ENCODE data around the gene NEU2.
"Not testable (repeated sequence)": the region's sequence is repeated elsewhere in the genome, so short reads cannot be mapped to it uniquely, and the experiment has no call there.

NEU2 gene

DNA sequence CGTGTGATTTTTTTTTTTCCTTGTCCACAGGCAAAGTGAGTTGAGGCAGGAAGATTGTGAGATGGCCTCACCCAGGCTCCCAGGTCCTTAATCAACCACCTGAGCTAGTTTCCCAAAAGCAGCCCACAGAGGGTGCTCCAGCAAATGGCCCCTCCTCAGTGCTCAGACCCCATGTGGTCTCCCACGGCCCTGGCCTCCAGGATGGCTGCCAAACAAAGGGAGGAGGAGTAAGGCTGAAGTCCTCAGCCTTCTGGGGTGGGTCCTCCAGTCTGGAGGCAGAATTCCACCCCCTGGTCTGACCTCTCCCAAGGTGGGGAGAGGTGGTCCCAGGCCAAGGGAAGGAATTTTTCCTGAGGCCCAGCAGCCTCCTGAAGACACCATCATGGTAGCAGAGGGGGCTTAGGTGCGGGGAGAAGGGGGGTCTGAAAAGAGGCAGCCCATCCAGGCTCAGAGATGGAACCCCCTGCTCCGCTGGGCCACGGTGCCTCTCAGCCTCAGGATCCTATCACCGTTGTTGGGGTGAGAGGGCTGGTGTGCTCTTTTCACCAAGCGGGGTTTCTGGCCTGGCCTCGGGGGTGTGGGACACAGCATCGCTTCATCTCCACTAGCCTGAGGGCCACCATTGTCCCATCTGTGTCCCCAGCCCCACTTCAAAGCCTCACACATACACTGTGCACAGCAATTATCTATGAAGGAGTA lies 21.8 kb upstream of the NEU2 start:
- DNase-seq (ENCODE audit: low read depth) = no peak

DNA sequence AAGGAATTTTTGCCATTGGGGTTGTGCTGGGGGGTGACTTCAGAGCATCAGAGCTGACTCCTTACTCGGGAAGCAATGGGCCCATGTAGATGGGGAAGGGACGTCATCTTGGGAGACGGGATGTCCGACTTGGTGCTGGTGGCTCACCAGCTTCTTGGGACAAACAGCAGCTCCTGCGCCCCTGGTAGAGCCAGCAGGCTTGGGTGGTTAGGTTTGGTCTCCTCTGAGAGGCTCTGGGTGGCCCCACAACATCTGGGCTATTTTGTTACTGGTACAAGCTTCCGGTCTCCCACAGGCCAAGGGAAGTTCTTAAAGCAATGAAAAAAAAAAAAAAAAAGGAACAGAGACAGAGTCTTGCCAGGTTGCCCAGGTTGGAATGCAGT lies 21.2 kb upstream of the NEU2 start:
- DNase-seq (ENCODE audit: low read depth) = no peak

DNA sequence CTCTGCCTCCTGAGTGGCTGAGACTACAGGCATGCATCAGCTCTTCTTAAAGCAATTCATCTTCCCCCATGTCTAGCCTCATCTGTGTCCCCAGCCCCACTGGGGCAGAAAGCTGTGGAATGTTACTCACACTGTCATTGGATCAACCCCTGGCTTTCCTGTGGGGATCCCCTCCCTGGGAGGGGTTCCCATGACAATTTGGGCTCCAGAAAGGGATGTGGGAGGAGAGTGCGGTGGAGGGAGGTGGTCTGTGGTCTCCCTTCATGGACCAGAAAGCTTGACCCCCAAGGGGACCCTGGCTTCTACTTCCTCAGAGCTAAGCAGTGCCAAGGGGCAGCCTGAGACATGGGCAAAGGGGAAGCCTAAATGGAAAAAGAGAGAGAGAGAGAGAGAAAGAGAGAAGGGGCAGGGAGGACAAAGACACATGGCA lies 20.8 kb upstream of the NEU2 start:
- DNase-seq (ENCODE audit: low read depth) = no peak

DNA sequence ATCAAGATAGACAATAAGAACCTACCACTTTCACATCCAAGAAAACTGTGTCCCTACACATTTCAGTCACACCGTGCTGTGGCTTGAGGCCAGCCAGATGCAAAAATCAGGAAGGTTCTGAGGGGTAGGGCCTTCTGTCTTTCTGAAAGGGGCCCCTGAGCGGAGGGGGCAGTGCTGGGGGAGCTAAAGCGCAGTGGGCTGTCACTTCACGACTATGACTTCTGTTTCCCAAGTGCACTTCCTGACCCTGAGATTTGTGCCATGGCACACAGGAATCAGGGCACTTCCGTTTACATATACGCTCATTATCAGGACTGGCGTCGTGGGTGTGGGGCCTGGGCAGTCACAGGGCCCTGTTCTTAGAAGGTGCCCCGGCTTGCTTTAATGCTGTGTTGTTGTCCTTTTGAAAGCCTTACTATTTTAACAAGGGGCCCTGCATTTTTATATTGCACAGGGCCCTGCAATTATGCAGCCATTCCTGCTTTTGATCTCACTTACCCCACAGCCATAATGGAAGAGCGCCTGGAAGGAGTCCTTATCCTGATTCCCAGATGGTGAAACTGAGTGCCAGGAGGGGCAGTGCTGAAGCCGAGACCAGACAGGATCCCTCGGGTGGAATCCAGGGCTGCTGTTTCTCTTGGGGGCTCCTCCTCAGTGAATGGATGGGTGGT lies 20.0 kb upstream of the NEU2 start:
- DNase-seq (ENCODE audit: low read depth) = no peak

DNA sequence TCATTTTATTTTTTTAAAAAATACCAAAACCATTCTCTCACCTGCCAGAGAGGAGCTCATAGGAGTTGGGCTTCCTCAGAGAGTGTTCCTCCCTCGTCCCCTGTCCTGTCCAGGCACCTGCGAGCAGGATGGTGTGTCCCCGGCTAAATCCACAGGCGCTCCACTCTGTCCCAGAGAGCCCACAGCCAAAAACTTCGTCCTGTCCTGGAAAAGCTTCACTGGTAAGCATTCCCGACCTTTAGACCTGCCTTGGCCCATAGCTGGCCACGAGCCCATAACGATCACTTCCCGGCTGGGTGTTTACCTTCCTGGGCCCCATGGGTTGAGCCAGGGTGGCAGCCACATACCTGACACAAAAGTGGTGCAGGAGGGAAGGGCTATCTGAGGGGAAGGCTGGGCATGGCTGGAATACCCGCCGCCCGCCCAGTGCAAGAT lies 19.4 kb upstream of the NEU2 start, which contains the start of gene NGEF:
Gene NGEF, minus strand, starts transcription at position 230 of the 435 bp plus-strand sequence. CDS start 38,366 bp downstream, outside the sequence.
- no peak for DNase-seq (ENCODE audit: low read depth)

DNA sequence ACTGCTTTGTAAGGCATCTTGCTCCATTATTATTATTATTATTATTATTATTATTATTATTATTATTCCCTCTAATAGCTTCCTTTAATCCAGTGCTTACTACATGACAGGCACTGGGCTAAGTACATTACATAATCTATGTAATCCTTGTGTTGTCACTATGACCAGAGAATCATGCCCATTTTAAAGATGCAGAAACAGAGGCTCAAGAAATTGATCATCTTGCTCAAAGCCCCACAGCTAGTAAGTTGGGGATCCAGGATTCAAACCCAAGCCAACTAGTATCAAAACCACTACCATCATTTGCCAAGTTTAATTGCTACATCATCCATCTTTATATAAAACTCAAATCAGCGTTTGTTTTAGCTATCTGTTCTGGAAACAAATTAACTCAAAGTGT lies 18.8 kb upstream of the NEU2 start:
- no peak for DNase-seq (ENCODE audit: low read depth)

DNA sequence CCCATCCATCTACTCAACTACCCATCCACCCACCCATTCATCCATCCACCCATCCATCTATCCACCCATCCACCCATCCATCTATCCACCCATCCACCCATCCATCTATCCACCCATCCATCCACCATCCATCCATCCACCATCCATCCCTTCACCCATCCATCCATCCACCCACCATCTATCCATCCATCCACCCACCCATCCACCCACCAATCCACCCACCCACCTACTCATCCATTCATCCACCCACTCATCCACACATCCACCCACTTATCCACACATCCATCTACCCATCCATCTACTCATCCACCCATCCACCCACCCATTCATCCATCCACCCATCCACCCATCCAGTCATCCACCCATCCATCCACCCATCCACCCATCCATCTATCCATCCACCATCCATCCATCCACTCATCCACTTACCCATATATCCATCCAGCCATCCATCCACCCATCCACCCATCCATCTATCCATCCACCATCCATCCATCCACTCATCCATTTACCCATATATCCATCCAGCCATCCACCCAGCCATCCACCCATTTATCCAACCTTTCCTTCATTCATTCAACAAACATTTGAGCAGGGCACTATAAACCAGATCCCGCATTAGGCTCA lies 17.3 kb upstream of the NEU2 start:
- DNase-seq (ENCODE audit: low read depth) = no peak

DNA sequence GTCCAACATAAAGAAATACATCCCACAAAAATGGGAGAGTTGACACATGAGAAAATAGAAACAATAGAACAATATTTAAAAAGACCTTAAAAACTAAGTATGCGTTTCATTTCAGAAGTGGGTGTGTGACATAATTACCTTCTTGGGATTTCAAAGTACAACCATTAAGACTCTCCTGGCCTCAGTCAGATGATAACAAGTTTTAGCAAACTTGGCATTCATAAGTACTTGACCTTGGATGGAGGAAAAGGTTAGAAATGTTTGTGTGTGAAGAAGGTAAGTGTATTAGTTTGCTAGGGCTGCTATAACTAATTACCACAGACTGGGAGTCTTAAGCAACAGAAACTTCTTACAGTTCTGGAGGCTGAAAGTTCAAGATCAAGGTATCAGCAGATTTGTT lies 14.5 kb upstream of the NEU2 start:
- no peak for DNase-seq (ENCODE audit: low read depth)

DNA sequence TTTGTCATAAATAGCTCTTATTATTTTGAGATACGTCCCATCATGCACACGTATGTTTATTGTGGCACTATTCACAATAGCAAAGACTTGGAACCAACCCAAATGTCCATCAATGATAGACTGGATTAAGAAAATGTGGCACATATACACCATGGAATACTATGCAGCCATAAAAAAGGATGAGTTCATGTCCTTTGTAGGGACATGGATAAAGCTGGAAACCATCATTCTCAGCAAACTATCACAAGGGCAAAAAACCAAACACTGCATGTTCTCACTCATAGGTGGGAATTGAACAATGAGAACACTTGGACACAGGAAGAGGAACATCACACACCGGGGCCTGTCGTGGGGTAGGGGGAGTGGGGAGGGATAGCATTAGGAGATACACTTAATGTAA lies 12.9 kb upstream of the NEU2 start:
- DNase-seq (ENCODE audit: low read depth) = not testable (repeated sequence)

DNA sequence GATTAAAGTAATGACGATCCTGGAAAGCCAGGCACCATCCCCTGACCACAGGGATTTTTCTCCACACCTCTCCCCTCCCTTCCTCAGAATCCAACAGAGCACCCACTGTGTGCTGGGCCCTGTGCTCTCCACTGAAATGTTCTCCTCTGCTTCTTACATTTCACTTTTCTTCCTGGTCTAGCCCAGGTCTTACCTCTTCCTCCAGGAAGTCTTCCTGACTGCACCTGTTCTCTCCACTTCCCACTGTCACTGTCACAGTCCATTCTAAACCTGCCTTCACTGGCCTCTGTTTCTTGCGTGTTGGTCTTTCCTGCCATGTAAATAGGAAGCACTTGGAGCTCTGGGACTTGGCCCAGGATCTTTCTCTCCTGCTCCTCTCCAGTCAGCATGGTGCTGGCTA lies 12.0 kb upstream of the NEU2 start:
- no peak for DNase-seq (ENCODE audit: low read depth)

DNA sequence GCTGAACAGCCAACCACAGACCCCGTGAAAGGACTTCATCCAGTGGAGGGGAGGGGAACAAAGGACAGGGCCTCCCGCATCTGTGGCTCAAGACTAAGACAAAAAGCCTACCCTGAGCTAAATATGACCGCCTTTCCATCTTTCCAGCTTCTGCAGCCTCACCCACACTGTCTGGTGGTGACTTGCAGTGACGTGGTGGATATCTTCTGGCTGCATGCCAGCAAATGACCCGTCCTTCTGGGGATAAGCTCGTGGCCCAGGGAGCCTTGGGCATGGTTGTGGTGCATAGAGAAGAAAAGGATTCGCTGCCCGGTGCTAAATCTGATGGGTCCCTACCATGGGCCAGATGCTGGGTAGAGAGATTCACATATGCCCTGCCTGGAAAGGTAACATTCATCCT lies 10.7 kb upstream of the NEU2 start:
- no peak for DNase-seq (ENCODE audit: low read depth)

DNA sequence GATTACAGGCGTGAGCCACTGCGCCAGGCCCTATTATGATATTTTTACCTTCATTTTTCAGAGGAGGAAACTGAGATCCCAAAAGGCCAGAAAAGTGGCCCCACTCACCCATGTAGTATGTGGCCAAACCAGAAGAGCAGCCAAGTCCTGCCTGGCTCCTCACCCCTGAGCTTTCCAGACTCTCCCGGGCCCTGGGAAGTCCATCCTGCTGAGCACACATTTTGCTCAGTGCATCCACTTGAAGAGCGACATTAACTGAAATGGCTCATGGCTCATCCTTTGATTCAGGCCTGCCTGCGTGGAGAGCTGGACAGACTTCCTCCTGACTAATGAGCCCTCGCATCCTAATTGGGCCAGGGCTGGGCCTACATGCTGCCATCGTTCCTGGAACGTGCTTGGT lies 9.9 kb upstream of the NEU2 start:
- no peak for DNase-seq (ENCODE audit: low read depth)

DNA sequence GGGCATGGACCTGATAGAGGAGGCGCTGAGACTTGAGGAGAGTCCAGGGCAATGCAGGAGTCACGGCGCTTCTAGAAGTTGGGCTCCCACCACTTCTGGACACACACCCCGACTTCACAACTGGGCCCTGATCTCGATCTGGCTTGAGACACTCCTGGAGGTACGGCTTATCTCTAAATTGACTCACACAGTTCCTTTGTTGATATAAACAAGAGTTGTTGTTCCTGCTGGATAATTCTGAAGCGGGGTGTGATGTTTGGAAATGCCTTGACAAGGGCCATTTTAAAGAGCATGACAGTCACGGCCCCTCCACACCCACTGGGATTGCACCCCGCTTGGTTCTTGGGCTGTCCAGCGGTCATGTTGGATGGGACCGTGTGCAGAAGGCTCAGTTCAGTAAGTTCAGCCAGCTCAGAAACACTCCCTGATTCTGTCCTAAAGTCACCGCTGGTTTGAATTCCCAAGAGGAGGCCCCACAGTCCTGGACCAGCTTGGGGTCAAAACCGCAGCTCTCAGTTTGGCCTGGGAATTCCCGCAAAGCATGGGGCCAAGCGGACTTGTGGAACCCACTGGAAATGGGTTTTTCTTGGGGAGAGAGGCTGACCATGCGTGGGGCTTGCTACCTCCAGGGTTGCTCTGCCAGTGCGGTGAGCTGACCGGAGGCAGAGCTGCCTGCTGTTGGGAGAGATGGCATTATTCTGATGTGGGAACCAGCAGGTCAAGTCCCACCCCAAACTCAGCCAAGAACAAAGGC lies 9.3 kb upstream of the NEU2 start:
- DNase-seq (ENCODE audit: low read depth) = no peak

DNA sequence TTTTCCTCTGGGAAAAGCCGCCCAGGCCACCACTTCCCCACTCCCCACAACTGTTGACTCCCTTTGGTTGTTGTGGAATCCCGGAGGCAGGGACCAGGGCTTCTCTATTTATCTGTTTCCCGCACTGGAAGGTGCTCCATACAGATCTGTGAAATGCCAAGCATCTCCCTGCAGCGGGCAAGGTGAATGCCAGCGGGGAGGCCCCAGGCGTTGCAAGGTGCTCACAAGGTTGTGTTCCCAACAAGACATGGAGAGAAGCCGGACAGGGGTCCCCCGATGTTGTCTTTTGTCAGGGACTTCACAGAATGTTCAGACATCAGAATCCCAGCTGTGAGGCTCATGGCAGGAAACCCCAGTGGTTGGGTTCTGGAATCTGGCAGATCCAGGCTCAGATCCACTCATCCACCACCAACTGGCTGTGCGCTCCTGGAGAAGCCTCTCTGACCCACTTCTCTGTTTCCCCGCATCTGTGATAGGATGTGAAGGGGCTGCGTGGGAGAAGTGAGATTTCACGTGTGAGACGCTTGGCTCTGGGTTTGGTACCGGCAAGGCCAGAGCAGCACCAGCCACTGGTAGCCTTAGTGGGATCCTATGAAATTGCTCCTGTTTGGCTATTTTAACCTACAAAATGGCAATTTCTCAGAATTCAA lies 8.6 kb upstream of the NEU2 start:
- DNase-seq (ENCODE audit: low read depth) = no peak

DNA sequence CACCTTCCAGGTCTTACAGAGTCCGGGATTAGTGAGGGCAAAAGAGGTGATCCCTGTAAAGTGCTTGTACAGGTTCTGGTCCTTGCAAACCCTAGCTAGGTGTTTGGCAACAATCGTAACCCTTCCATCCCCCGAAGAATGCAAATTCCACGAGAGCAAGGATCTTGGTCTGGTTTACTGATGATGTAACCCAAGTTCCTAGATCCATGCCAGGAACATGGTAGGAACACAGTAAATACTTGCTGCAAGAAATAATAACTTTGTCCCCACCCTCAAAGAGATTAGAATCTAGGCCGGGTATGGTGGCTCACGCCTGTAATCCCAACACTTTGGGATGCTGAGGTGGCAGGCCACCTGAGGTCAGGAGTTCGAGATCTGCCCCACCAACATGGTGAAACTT lies 6.8 kb upstream of the NEU2 start:
- no peak for DNase-seq (ENCODE audit: low read depth)

DNA sequence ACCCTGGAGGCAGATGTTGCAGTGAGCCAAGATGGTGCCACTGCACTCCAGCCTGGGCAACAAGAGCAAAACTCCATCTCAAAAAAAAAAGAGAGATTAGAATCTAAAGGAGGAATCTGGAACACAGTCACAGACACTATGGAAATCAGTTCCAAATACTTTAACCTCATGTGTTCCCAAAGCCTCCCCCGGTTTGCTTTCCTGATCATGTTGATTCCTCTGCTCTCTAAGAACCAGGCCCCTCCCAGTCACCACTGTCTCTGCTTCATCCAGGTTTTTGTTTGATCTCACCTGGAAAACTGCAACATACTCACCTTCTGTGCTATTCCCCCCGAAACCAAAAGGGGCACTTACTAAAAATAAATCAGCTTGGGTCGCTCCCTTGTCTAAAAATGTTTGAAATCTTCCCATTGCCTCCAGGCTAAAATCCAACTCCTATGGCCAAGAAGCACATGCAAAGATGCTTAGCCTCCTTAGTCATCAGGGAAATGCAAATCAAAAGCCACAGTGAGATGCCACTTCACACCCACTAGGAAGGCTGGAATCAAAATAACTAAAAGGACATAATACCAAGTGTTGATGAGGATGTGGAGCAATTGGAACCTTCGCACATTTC lies 6.2 kb upstream of the NEU2 start:
- no peak for DNase-seq (ENCODE audit: low read depth)

DNA sequence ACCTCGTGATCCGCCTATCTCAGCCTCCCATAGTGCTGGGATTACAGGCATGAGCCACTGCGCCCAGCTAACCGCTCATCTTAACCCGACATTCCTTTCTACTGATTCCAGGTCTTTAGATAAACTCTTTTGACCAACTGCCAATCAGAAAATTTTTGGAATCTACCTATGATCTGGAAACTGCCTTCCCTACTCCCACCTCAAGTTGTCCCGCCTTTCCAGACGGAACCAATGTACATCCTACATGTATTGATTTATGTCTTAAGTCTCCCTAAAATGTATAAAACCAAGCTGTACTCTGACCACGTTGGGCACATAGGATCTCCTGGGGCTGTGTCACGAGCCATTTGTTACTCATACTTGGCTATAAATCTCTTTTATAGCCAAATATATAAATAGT lies 3.2 kb upstream of the NEU2 start:
- DNase-seq (ENCODE audit: low read depth) = no peak

DNA sequence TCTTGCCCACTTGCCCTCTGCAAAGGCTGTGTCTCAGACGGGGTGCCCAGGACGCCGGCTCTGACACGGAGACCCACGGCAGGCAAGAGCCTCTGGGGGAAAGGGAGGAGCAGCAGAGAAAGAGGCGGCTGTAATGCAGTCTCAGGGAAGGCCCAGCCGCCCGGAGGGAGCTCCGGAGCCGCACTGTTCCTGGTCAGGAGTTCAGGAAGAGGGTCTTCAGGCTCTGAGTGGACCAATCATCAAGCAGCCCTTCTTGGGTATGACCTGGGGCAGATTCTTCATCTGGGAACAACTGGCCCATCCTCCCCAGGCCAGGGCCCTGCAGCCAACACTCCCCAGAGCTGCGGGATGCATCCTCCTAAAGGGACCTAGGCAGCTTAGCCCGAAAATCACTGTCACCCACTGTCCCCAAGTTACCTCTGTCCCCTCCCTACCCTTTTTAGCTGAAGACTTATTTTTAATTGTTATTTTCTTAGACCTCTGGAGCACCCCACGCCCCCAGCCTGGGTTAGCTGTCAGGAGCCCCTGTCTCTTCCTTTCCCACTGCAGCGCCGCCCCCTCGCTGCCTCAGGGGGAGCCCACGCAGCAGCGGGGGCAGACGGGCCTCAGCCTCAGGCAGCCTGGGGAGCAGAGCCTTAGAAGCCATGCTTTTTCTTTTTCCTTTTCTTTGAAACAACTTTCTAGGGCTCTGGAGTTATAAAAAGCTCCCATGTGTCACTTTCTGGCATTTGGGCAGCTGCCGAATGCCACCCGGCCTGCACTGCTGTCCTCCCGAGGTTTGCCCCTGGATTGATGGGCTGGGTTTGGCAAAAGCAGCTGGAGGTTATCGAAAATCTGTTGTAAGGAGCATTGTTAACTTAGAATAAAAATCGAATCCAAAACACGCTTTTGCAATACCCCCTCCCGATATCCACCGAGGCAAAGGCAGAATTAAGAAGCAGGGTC lies 644 bp upstream of the NEU2 start:
- no peak for DNase-seq (ENCODE audit: low read depth)

DNA sequence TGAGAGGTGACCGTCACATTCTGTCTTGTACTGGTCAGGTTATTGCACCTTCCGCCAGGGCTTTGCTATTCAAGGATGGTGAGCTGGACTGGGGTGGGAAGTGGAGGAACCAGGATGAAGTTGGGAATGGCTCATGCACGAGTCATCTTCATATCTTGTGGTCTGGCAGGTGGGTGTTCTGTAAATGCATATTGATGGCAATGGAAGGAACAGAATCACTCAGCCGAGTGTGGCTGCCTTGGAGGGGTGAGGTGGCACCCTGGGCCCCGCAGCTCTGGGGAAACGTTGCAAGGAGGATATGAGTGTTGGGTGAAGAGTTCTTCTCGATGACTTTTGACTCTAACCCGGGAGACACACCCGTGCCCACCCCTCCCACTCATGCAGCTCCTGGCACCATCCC lies 1.2 kb downstream of the NEU2 start:
- DNase-seq (ENCODE audit: low read depth) = no peak

DNA sequence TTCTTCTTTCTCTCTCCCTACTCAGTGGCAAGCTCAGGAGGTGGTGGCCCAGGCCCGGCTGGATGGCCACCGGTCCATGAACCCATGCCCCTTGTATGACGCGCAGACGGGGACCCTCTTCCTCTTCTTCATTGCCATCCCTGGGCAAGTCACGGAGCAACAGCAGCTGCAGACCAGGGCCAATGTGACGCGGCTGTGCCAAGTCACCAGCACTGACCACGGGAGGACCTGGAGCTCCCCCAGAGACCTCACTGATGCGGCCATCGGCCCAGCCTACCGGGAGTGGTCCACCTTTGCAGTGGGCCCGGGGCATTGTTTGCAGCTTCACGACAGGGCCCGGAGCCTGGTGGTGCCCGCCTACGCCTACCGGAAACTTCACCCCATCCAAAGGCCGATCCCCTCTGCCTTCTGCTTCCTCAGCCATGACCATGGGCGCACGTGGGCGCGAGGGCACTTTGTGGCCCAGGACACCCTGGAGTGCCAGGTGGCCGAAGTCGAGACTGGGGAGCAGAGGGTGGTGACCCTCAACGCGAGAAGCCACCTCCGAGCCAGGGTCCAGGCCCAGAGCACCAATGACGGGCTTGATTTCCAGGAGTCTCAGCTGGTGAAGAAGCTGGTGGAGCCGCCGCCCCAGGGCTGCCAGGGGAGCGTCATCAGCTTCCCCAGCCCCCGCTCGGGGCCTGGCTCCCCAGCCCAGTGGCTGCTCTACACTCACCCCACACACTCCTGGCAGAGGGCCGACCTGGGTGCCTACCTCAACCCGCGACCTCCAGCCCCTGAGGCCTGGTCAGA lies 1.8 kb downstream of the NEU2 start:
- no peak for DNase-seq (ENCODE audit: low read depth)

All from activated T-cell treated with anti-CD3 and anti-CD28 coated beads for 24 hours (primary cell).